Uterus (tissue), 4 donors: ENCODE data around the gene TMEM273. TPM values are rescaled to one million over a fixed set of nuclear protein-coding genes. Genes with fewer than 3 reads are reported as not detected.

Source experiments
- DNase-seq, 2 donors: peaks; one replicate each; pipeline ENCODE4 v3.0.0-alpha.2; 2019 to 2020
- H3K27ac ChIP-seq, 2 donors: fragments of 200-600 bp; sonication (generic); 1 replicate in 1 of 2; 2 replicates in 1 of 2; pipeline ENCODE4 v1.5.1; 2016 to 2018
- H3K27me3 ChIP-seq, 2 donors: fragments of 200-600 bp; sonication (generic); one replicate each; pipeline ENCODE4 v1.5.1; 2018 to 2019; ENCODE audit warnings: control low read depth in 1 of 2
- H3K36me3 ChIP-seq, 2 donors: fragments of 200-600 bp; sonication (generic); one replicate each; pipeline ENCODE4 v1.5.1; 2019; ENCODE audit warnings: control low read depth in 1 of 2
- H3K4me1 ChIP-seq, 2 donors: fragments of 200-600 bp; sonication (generic); one replicate each; pipeline ENCODE4 v1.5.1; 2018 to 2019; ENCODE audit warnings: control low read depth in 1 of 2
- H3K4me3 ChIP-seq, 2 donors: fragments of 200-600 bp; sonication (generic); 1 replicate in 1 of 2; 2 replicates in 1 of 2; pipeline ENCODE4 v1.5.1; 2018 to 2019; ENCODE audit warnings: mild to moderate bottlenecking in 1 of 2
- H3K9me3 ChIP-seq, 2 donors: fragments of 200-600 bp; sonication (generic); one replicate each; pipeline ENCODE4 v1.5.1; 2019; ENCODE audit warnings: control low read depth in 1 of 2
- CTCF ChIP-seq, 4 experiments: fragments of 200-600 bp in 2 of 4; fragments of 450-650 bp in 2 of 4; sonication (generic) in 2 of 4; IDR thresholded peaks; one replicate each; pipeline ENCODE4 v1.5.1; 2016 to 2019; ENCODE audit warnings: antibody characterized with exemption in 4 of 4, mild to moderate bottlenecking in 2 of 4, moderate library complexity in 1 of 4
- POLR2A ChIP-seq, 2 donors: fragments of 450-650 bp; IDR thresholded peaks; one replicate each; pipeline ENCODE4 v1.6.1; 2016; ENCODE audit warnings: antibody characterized with exemption in 2 of 2, mild to moderate bottlenecking in 1 of 2, moderate library complexity in 1 of 2
- intact Hi-C: fragments of 100-400 bp; cut with DNase I; formaldehyde crosslinking; loops from one replicate; pipeline ENCODE4 v1.15.1; 2023; ENCODE audit warnings: low total_unique reads
- total RNA-seq, 4 donors: library from RNA; depleted of rRNA in 3 of 4; stranded (reverse); fragments of >200 nt in 3 of 4; gene quantifications; one replicate each; pipeline versions ENCODE4 v1.1.0 to v1.2.4, GENCODE V29; 2014 to 2023
- donor health status: DM: yes; HTN: yes; CAD: no.

Gene TMEM273
- total RNA-seq, 4 donors from 2014 or later, result 8.5 to 38.9 (median 14.7) TPM

- Histone ChIP-seq H3K4me1 (no peaks in the 10 kb centered on the region), H3K4me3 (no peak overlapping the region), H3K27me3 (no peaks in the 10 kb centered on the region), H3K27ac (no peak overlapping the region), H3K36me3 (no peaks in the 10 kb centered on the region), H3K9me3 (no peaks in the 10 kb centered on the region)
- TF ChIP-seq POLR2A (IDR thresholded peaks at IDR 0.05), result no peak
- no peak for TF ChIP-seq CTCF (IDR thresholded peaks at IDR 0.05)
- intact Hi-C loops, result no loop called here
- no peak for DNase-seq
Observed at GRCh38 chr10:49178489-49179471, 9.4 kb downstream of the TMEM273 start.

- Histone ChIP-seq H3K27me3 (no peaks in the 10 kb centered on the region), H3K27ac (peak overlapping the region; percentile 2 to 29), H3K36me3 (no peaks in the 10 kb centered on the region), H3K9me3 (no peaks in the 10 kb centered on the region), H3K4me3 (no peak overlapping the region), H3K4me1 (no peaks in the 10 kb centered on the region)
- DNase-seq, result peak in 1 of 2 donors; percentile 38
- intact Hi-C loops, result no loop called here
- no peak for TF ChIP-seq POLR2A (IDR thresholded peaks at IDR 0.05)
- TF ChIP-seq CTCF (IDR thresholded peaks at IDR 0.05), result no peak
Observed at GRCh38 chr10:49177391-49178355, 10.5 kb downstream of the TMEM273 start.

GRCh38 chr10:49176310-49177268 is 11.6 kb downstream of the TMEM273 start:
- intact Hi-C loops, result no loop called here
- DNase-seq, result no peak
- Histone ChIP-seq H3K27me3 (no peaks in the 10 kb centered on the region), H3K27ac (no peak overlapping the region), H3K9me3 (no peaks in the 10 kb centered on the region), H3K4me1 (no peaks in the 10 kb centered on the region), H3K36me3 (no peaks in the 10 kb centered on the region), H3K4me3 (no peak overlapping the region)
- TF ChIP-seq POLR2A (IDR thresholded peaks at IDR 0.05), result no peak
- no peak for TF ChIP-seq CTCF (IDR thresholded peaks at IDR 0.05)

- intact Hi-C loops, result no loop called here
- H3K27me3 ChIP-seq, result no peaks in the 10 kb centered on the region
- TF ChIP-seq POLR2A (IDR thresholded peaks at IDR 0.05) (no peak), CTCF (IDR thresholded peaks at IDR 0.05) (no peak)
- no peak overlapping the region for H3K4me3 ChIP-seq
- H3K4me1 ChIP-seq, result no peaks in the 10 kb centered on the region
- no peak for DNase-seq
- H3K9me3 ChIP-seq, result no peaks in the 10 kb centered on the region
- H3K27ac ChIP-seq, result no peak overlapping the region
- H3K36me3 ChIP-seq, result no peaks in the 10 kb centered on the region
Observed at GRCh38 chr10:49175587-49176309, 12.4 kb downstream of the TMEM273 start.
